Hepatocyte (in vitro differentiated cells): Measurements from ENCODE around the gene CRNKL1. TPM values are rescaled to one million over a fixed set of nuclear protein-coding genes. Genes with fewer than 3 reads are reported as not detected.

ENCODE experiments used
- DNase-seq: peaks from one replicate; pipeline ENCODE4 v3.0.0-alpha.2; 2016; ENCODE audit warnings: low spot score
- H2AFZ ChIP-seq: fragments of 200-600 bp; sonication (generic); 2 replicates; pipeline ENCODE4 v1.6.0; 2016; ENCODE audit warnings: antibody characterized with exemption, mild to moderate bottlenecking
- H3K27ac ChIP-seq: fragments of 200-600 bp; sonication (generic); 2 replicates; pipeline ENCODE4 v1.5.1; 2016; ENCODE audit warnings: mild to moderate bottlenecking
- H3K27me3 ChIP-seq: fragments of 200-600 bp; sonication (generic); 2 replicates; pipeline ENCODE4 v1.6.1; 2016
- H3K36me3 ChIP-seq: fragments of 200-600 bp; sonication (generic); replicated peaks from 2 replicates; pipeline ENCODE4 v1.5.1; 2016; ENCODE audit warnings: low read depth; ENCODE audit not compliant: insufficient read depth
- H3K4me1 ChIP-seq: fragments of 200-600 bp; sonication (generic); 2 replicates; pipeline ENCODE4 v1.5.1; 2016; ENCODE audit warnings: mild to moderate bottlenecking, moderate library complexity; ENCODE audit not compliant: insufficient read depth
- H3K4me2 ChIP-seq: fragments of 200-600 bp; sonication (generic); 2 replicates; pipeline ENCODE4 v1.6.0; 2016
- H3K4me3 ChIP-seq: fragments of 200-600 bp; sonication (generic); 2 replicates; pipeline ENCODE4 v1.5.1; 2016; ENCODE audit warnings: mild to moderate bottlenecking
- H3K79me2 ChIP-seq: fragments of 200-600 bp; sonication (generic); 2 replicates; pipeline ENCODE4 v1.6.0; 2017; ENCODE audit warnings: mild to moderate bottlenecking
- H3K9me2 ChIP-seq: fragments of 200-600 bp; sonication (generic); replicated peaks from 2 replicates; pipeline ENCODE4 v1.6.0; 2017; ENCODE audit warnings: mild to moderate bottlenecking; ENCODE audit not compliant: insufficient read depth
- H3K9me3 ChIP-seq: fragments of 200-600 bp; sonication (generic); 2 replicates; pipeline ENCODE4 v1.5.1; 2016; ENCODE audit warnings: low read depth, mild to moderate bottlenecking
- H4K20me1 ChIP-seq: fragments of 200-600 bp; sonication (generic); 2 replicates; pipeline ENCODE4 v1.6.0; 2016; ENCODE audit warnings: mild to moderate bottlenecking; ENCODE audit not compliant: insufficient read depth, poor library complexity, severe bottlenecking
- EZH2 ChIP-seq: fragments of 200-600 bp; sonication (generic); IDR thresholded peaks from 2 replicates; pipeline ENCODE4 v1.6.1; 2016; ENCODE audit warnings: antibody characterized with exemption, mild to moderate bottlenecking, borderline replicate concordance
- EZH2phosphoT487 ChIP-seq: fragments of 200-600 bp; sonication (generic); IDR thresholded peaks from one replicate; pipeline ENCODE4 v1.6.1; 2018; ENCODE audit warnings: antibody characterized with exemption, mild to moderate bottlenecking, low read depth, moderate library complexity; ENCODE audit not compliant: unreplicated experiment, severe bottlenecking
- WGBS: methylation state at CpG from one replicate; pipeline ENCODE4 v1.1.6; 2016; ENCODE audit warnings: low lambda C conversion rate; ENCODE audit errors: missing lambda C conversion rate; 5-methylcytosine and 5-hydroxymethylcytosine counted together
- polyA plus RNA-seq: library from polyadenylated mRNA; unstranded; fragments of >200 nt; fragmentation: Nextera tagmentation; extraction: Ambion mirVana; gene quantifications from 2 replicates; pipeline ENCODE4 v1.2.1, GENCODE V29; 2016
- total RNA-seq: library from RNA; depleted of rRNA; stranded (reverse); fragments of >200 nt; gene quantifications from 2 replicates; pipeline ENCODE4 v1.2.3, GENCODE V29; 2014
- TF ChIP-seq, protein P1 (sequence below): fragments of 200-600 bp; sonication (generic); IDR thresholded peaks from 2 replicates; pipeline ENCODE4 v1.5.1; 2016; ENCODE audit warnings: antibody characterized with exemption, mild to moderate bottlenecking; ENCODE audit not compliant: poor library complexity

The CRNKL1 gene
- total and polyA plus RNA-seq, 2 experiments from 2014 or later: 14.6 to 25.4 TPM

DNA sequence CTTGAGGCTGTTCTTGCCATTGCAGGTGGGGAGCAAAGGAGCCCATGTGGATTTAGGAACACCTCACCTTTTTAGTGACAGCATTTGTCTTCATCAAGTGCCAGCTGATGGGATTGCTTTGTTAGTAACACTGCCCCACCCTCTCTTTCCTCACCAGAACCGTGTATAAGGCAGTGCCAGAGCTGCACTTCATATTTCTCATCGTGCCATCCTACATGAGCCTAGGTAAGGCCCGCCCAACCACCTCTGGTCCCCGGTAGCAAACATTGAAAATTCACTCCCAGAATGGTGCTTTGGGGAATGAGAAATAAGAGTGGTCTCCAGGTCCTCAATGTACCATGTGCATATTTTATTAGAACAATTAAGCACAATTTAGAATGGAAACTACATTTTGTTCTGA lies 22.8 kb upstream of the CRNKL1 start:
- Histone ChIP-seq H2AFZ (no peak overlapping the region), H3K9me2 (no peaks in the 10 kb centered on the region), H3K27ac (no peak overlapping the region), H3K4me2 (no peak overlapping the region), H3K9me3 (no peaks in the 10 kb centered on the region), H3K4me3 (no peak overlapping the region), H4K20me1 (no peaks in the 10 kb centered on the region), H3K27me3 (peaks cover 9% of the 10 kb centered on the region), H3K79me2 (no peaks in the 10 kb centered on the region), H3K4me1 (no peaks in the 10 kb centered on the region), H3K36me3 (no peaks in the 10 kb centered on the region)
- WGBS: 88% methylated on average over 4 of the region's 4 CpGs
- TF ChIP-seq EZH2 (no peak), EZH2phosphoT487 (no peak)
- TF ChIP-seq, protein P1, sequence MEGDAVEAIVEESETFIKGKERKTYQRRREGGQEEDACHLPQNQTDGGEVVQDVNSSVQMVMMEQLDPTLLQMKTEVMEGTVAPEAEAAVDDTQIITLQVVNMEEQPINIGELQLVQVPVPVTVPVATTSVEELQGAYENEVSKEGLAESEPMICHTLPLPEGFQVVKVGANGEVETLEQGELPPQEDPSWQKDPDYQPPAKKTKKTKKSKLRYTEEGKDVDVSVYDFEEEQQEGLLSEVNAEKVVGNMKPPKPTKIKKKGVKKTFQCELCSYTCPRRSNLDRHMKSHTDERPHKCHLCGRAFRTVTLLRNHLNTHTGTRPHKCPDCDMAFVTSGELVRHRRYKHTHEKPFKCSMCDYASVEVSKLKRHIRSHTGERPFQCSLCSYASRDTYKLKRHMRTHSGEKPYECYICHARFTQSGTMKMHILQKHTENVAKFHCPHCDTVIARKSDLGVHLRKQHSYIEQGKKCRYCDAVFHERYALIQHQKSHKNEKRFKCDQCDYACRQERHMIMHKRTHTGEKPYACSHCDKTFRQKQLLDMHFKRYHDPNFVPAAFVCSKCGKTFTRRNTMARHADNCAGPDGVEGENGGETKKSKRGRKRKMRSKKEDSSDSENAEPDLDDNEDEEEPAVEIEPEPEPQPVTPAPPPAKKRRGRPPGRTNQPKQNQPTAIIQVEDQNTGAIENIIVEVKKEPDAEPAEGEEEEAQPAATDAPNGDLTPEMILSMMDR: no peak
- no peak for DNase-seq

DNA sequence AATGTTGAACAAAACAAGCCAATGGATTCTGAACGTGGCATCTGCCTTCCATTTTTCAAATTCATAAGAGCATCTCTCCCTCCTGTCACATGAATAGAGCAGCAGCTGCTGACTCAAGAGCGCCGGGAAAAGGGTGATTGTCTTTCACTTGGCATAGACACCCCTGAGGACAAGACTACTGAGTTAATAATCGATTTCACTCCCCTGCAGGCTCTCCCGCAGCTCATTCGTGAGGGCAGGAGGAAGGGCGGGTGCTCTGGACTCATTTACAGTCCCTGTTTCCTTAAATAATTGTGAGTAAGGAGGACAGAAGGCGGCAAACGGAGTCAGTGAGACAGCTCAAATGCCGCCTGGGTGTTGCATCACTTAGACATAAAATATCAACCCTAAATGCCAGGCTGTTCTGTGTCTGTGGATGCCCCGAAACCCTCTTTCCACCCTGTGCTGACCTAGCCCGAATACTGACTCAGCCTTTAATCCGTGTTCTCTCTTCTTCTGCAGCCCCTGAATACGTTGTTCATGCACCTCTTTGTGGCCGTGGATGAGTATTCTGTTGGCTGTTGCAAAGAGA lies 21.6 kb upstream of the CRNKL1 start:
- Histone ChIP-seq H4K20me1 (no peaks in the 10 kb centered on the region), H3K79me2 (no peaks in the 10 kb centered on the region), H3K27ac (no peak overlapping the region), H3K27me3 (peaks cover 9% of the 10 kb centered on the region), H3K4me2 (no peak overlapping the region), H2AFZ (no peak overlapping the region), H3K9me2 (no peaks in the 10 kb centered on the region), H3K4me3 (no peak overlapping the region), H3K9me3 (no peaks in the 10 kb centered on the region), H3K36me3 (no peaks in the 10 kb centered on the region), H3K4me1 (no peaks in the 10 kb centered on the region)
- no peak for DNase-seq
- WGBS: 47% methylated on average over 15 of the region's 15 CpGs
- TF ChIP-seq EZH2phosphoT487 (no peak), EZH2 (no peak)
- TF ChIP-seq, protein P1: no peak

DNA sequence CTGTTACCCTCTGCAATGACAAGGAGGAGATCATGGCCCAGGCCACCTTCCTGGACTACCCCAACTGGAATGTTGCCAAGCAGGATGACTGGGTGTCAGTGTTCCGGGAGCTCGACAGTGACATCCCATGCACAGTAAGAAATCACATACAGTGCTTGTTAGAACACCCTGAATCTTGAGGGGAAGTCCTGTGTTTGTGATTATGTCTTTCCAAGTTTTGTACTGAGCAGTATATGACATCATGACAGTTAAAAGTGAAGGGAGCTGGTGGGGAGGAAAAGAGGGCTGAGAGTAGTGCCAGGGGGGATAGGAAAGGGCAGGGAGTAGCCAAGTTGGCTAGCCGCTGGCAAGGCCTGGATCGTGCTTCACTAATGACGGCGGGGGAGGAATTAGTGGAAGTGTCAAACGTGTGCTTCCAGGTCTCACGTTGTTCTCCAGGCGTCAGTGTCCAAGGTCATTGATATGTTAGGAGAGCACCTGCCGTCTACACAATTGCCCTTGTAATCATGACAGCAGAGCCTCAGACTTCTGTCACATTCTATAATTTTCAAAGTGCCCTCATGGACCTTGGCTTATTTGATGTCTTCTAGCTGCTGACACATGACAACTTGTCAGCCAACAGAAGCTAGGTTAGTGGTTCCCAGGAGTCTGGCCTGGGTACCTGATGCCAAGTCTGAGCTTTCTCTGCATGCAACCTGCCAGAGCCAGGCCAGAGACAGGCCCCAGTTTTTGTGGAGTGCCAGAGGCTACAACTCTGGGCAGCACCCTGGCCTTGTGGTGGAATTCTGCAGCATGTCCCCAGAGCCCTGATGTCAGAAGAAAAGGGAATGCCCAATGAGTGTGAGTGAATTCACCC lies 18.8 kb upstream of the CRNKL1 start:
- 73% methylated on average over 10 of the region's 10 CpGs for WGBS
- TF ChIP-seq EZH2phosphoT487: no peak
- TF ChIP-seq, protein P1: no peak
- no peak for TF ChIP-seq EZH2

More for the DNA sequence above, 18.8 kb upstream of the CRNKL1 start:
- Histone ChIP-seq H3K9me2 (no peaks in the 10 kb centered on the region), H3K27me3 (peaks cover 9% of the 10 kb centered on the region), H3K79me2 (no peaks in the 10 kb centered on the region), H4K20me1 (no peaks in the 10 kb centered on the region), H3K4me3 (no peak overlapping the region), H3K4me2 (no peak overlapping the region), H3K36me3 (no peaks in the 10 kb centered on the region), H2AFZ (no peak overlapping the region), H3K27ac (no peak overlapping the region), H3K4me1 (no peaks in the 10 kb centered on the region), H3K9me3 (no peaks in the 10 kb centered on the region)
- no peak for DNase-seq
